Neural crest cell (in vitro differentiated cells): ENCODE results near the gene HACE1. TPM values are rescaled to one million over a fixed set of nuclear protein-coding genes. Genes with fewer than 3 reads are reported as not detected.
A peak's percentile ranks its signal among the peaks of the same experiment; 100 is the strongest.
"Not testable (repeated sequence)": the region's sequence is repeated elsewhere in the genome, so short reads cannot be mapped to it uniquely, and the experiment has no call there.

Experiments
- DNase-seq: peaks from one replicate; pipeline ENCODE4 v3.0.0; 2021; ENCODE audit warnings: low read depth, mixed read lengths, low spot score
- H3K27ac Mint-ChIP-seq: one replicate; pipeline ENCODE4 v1.8.0; 2021; ENCODE audit warnings: mild to moderate bottlenecking, mixed read lengths; ENCODE audit not compliant: unreplicated experiment
- H3K27me3 Mint-ChIP-seq: 2 replicates; pipeline ENCODE4 v1.8.0; 2021; ENCODE audit warnings: low read depth, mild to moderate bottlenecking, mixed read lengths
- H3K36me3 Mint-ChIP-seq: 2 replicates; pipeline ENCODE4 v1.8.0; 2021; ENCODE audit warnings: low read depth, mild to moderate bottlenecking, mixed read lengths
- H3K4me1 Mint-ChIP-seq: 2 replicates; pipeline ENCODE4 v1.8.0; 2021; ENCODE audit warnings: mixed read lengths
- H3K4me3 Mint-ChIP-seq: one replicate; pipeline ENCODE4 v1.8.0; 2021; ENCODE audit warnings: mild to moderate bottlenecking, mixed read lengths
- H3K9me3 Mint-ChIP-seq: 2 replicates; pipeline ENCODE4 v1.8.0; 2021; ENCODE audit warnings: mixed read lengths
- long read RNA-seq: library from polyadenylated mRNA; unstranded; transcript quantifications from one replicate; pipeline ENCODE4 v2.0.0, GENCODE V29; 2020
- total RNA-seq: library from RNA; stranded (reverse); gene quantifications from 2 replicates; pipeline ENCODE4 v1.2.1, GENCODE V29; 2021
- TF ChIP-seq, protein P1 (sequence below): fragments of 200-600 bp; sonication (generic); conservative IDR thresholded peaks from 2 replicates; pipeline ENCODE4 v1.5.0; 2021; ENCODE audit warnings: antibody characterized with exemption, mild to moderate bottlenecking

HACE1 gene, protein sequence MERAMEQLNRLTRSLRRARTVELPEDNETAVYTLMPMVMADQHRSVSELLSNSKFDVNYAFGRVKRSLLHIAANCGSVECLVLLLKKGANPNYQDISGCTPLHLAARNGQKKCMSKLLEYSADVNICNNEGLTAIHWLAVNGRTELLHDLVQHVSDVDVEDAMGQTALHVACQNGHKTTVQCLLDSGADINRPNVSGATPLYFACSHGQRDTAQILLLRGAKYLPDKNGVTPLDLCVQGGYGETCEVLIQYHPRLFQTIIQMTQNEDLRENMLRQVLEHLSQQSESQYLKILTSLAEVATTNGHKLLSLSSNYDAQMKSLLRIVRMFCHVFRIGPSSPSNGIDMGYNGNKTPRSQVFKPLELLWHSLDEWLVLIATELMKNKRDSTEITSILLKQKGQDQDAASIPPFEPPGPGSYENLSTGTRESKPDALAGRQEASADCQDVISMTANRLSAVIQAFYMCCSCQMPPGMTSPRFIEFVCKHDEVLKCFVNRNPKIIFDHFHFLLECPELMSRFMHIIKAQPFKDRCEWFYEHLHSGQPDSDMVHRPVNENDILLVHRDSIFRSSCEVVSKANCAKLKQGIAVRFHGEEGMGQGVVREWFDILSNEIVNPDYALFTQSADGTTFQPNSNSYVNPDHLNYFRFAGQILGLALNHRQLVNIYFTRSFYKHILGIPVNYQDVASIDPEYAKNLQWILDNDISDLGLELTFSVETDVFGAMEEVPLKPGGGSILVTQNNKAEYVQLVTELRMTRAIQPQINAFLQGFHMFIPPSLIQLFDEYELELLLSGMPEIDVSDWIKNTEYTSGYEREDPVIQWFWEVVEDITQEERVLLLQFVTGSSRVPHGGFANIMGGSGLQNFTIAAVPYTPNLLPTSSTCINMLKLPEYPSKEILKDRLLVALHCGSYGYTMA
- 23.0 and 23.9 TPM in 2 replicates for total RNA-seq
- long read RNA-seq, full-length matches to known transcripts, result 7 of 20 reads
- long read RNA-seq, partial matches to known transcripts, result 8 of 20 reads
- long read RNA-seq, other reads (novel, unspliced or antisense), result 5 of 20 reads

DNA sequence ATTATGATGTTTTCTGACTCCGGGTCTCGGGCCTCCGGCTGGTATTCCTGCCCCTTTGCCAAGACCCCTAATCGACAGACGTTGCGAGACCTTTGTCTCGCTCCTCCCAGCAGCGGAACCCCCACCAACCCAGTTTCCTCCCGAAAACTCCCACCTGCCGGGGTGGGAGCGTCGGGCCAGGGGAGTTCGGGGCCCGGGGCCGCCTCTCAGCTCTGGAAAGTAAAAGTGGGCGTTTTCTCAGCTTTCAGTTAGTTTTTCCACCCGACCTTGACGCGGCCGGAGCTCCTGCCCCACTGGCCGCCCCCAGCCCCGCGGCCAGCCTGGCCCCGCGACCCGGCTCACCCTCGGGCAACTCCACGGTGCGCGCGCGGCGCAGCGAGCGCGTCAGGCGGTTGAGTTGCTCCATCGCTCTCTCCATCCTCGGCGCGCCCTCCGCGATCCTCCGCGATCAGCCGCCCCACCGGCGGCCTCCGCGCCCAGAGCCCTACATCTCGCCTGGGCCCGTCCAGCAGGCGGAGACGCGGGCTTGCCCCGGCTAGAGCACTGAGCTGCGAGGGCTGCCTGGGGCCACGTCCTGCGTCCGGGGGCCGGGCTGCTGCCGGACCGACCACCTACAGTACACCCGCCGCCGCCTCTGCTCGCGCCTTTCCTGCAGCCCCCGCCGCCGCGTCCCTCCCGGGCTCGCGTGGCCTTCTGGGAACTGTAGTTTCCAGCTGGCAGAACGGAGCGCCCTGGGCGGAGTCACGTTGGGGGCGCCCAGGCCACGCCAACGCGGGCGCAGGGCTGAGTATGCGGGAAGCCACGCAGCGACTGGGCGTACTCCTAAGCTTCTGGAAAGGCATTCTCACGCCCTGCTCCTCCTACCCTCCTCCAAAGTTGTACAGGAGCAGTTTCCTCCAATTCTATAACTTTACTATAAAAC, at the start of gene HACE1:
Gene HACE1, minus strand, starts transcription at position 695 of the 922 bp plus-strand sequence. Its CDS starts 277 bp downstream, at position 418.
- H3K4me1 Mint-ChIP-seq, result peaks cover 19% of the 10 kb centered on the region
- no peaks in the 10 kb centered on the region for H3K9me3 Mint-ChIP-seq
- TF ChIP-seq, protein P1, sequence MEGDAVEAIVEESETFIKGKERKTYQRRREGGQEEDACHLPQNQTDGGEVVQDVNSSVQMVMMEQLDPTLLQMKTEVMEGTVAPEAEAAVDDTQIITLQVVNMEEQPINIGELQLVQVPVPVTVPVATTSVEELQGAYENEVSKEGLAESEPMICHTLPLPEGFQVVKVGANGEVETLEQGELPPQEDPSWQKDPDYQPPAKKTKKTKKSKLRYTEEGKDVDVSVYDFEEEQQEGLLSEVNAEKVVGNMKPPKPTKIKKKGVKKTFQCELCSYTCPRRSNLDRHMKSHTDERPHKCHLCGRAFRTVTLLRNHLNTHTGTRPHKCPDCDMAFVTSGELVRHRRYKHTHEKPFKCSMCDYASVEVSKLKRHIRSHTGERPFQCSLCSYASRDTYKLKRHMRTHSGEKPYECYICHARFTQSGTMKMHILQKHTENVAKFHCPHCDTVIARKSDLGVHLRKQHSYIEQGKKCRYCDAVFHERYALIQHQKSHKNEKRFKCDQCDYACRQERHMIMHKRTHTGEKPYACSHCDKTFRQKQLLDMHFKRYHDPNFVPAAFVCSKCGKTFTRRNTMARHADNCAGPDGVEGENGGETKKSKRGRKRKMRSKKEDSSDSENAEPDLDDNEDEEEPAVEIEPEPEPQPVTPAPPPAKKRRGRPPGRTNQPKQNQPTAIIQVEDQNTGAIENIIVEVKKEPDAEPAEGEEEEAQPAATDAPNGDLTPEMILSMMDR, result peak; percentile 53
- DNase-seq, result peak; percentile 86
- H3K4me3 Mint-ChIP-seq, result peak within 1 kb of the TSS; percentile 99
- H3K36me3 Mint-ChIP-seq, result no peaks in the 10 kb centered on the region
- peak within 1 kb of the TSS; percentile 97 for H3K27ac Mint-ChIP-seq
- no peaks in the 10 kb centered on the region for H3K27me3 Mint-ChIP-seq

DNA sequence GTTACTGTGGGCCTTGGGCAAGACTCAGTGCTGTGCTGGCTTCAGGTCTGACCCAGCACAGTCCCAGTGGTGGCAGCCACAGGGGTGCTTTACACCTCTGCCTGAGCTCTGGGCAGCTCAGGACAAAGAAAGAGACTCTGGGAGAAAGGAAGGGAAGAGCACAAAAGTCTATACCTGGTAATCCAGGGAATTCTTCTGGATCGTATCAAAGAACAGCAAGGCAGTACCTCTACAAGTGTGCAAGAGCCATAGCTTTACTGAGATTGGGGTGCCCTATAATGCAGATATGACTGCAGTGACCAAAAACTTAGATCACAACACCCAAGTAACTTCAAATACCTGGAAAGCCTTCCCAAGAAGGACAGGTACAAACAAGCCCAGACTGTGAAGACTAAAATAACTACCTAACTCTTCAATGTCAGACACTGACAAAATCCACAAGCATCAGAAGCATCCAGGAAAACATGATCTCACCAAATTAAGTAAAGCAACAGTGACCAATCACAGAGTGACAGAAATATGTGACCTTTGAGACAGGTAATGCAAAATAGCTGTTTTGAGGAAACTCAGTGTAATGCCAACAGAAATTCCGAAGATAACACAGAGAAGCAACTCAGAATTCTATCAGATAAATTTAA, 49.3 kb upstream of the HACE1 start:
- no peak overlapping the region for H3K27ac Mint-ChIP-seq
- peaks cover 3% of the 10 kb centered on the region for H3K9me3 Mint-ChIP-seq
- no peaks in the 10 kb centered on the region for H3K27me3 Mint-ChIP-seq
- no peaks in the 10 kb centered on the region for H3K4me1 Mint-ChIP-seq
- no peak overlapping the region for H3K4me3 Mint-ChIP-seq
- no peak for DNase-seq
- TF ChIP-seq, protein P1, result no peak
- H3K36me3 Mint-ChIP-seq, result no peaks in the 10 kb centered on the region

DNA sequence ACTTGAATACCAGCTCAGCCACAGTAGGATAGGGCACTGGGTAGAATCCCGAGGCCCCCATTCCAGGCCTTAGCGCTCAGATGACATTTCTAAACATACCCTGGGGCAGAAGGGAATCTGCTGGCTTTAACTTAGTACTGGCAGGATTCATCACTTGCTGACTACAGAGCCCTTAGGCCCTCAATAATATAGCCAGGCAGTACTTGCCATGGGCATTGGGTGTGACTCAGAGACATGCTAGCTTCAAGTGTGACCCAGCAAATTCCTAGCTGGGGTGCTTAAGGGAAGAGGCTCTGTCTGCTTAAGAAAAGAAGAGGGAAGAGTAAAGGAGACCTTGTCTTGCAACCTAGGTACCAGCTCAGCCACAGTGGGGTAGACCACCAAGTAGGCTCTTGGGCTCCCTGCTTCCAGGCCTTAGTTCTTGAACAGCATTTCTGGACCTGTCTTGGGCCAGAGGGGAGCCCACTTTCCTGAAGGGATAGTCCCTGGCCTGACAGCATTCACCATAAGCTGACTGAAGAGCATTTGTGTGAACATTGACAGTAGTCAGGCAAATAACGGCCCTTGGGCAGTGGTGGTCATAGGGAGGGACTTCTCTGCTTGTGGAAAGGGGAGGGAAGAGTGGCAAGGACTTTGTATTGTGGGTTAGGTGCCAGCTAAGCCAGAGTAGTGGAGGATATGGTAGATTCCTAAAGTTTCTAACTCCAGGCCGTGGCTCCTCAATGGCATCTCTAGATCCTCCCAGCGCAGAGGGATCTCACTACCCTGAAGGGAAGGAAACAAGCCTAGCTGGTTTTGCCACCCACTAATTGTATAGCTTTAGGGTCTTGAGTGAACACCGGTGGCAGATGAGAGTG, 48.5 kb upstream of the HACE1 start:
- no peak overlapping the region for H3K4me3 Mint-ChIP-seq
- no peak overlapping the region for H3K27ac Mint-ChIP-seq
- DNase-seq, result no peak
- H3K4me1 Mint-ChIP-seq, result no peaks in the 10 kb centered on the region
- no peaks in the 10 kb centered on the region for H3K27me3 Mint-ChIP-seq
- H3K9me3 Mint-ChIP-seq, result peaks cover 5% of the 10 kb centered on the region
- peaks cover 2% of the 10 kb centered on the region for H3K36me3 Mint-ChIP-seq
- TF ChIP-seq, protein P1, result no peak

DNA sequence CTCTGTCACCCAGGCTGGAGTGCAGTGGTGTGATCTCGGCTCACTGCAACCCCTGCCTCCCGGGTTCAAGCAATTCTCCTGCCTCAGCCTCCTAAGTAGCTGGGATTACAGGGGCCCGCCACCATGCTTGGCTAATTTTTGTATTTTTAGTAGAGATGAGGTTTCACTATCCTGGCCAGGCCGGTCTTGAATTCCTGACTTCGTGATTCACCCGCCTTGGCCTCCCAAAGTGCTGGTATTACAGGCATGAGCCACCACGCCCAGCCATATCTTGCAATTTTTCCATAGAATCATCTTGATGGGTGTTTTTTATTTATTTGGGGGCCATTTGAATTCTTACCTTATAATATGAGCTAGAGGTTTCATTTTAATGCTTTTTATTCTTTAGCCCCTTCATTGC, 39.2 kb upstream of the HACE1 start:
- not testable (repeated sequence) for H3K27me3 Mint-ChIP-seq, H3K4me3 Mint-ChIP-seq, DNase-seq, H3K9me3 Mint-ChIP-seq, H3K4me1 Mint-ChIP-seq, H3K36me3 Mint-ChIP-seq, H3K27ac Mint-ChIP-seq

DNA sequence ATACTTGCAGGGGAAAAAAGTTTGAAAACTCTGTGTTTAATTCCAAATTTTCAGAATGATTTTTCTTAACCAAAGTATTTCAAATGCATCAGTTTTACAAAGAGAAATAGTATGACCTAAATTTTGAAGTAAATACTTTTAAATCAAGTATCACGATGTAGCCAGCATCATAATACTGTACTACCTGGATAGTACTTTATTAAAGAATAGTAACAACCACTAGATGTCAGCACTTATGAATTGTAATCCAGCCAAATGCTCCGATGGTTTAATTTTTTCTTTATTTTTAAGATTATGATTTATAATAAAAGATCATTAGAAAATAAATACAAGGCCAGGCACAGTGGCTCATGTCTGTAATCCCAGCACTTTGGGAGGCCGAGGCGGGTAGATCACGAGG, 37.2 kb upstream of the HACE1 start:
- H3K27me3 Mint-ChIP-seq, result no peaks in the 10 kb centered on the region
- peaks cover 8% of the 10 kb centered on the region for H3K9me3 Mint-ChIP-seq
- H3K27ac Mint-ChIP-seq, result no peak overlapping the region
- H3K36me3 Mint-ChIP-seq, result peaks cover 3% of the 10 kb centered on the region
- DNase-seq, result no peak
- H3K4me1 Mint-ChIP-seq, result no peaks in the 10 kb centered on the region
- TF ChIP-seq, protein P1, result peak; percentile 56
- no peak overlapping the region for H3K4me3 Mint-ChIP-seq
